GM19463 (cell line): ENCODE measurements around the gene HK2.

Experiments
- ATAC-seq: cut with Tn5 transposase; IDR thresholded peaks from one replicate; pipeline ENCODE4 v1.9.1; 2021; ENCODE audit warnings: mild to moderate bottlenecking, moderate library complexity; ENCODE audit not compliant: unreplicated experiment

Gene HK2

GRCh38 chr2:74856599-74856998 lies 22.7 kb downstream of the HK2 start:
- no peak for ATAC-seq

GRCh38 chr2:74857215-74857614 lies 23.3 kb downstream of the HK2 start:
- ATAC-seq, result no peak

GRCh38 chr2:74857725-74858124 lies 23.8 kb downstream of the HK2 start:
- ATAC-seq, result no peak

- ATAC-seq, result no peak
These were observed 24.4 kb downstream of the HK2 start for GRCh38 chr2:74858281-74858680.

GRCh38 chr2:74860079-74860478 lies 26.2 kb downstream of the HK2 start:
- ATAC-seq, result no peak

- no peak for ATAC-seq
These were observed 26.6 kb downstream of the HK2 start for GRCh38 chr2:74860521-74860920.

DNA sequence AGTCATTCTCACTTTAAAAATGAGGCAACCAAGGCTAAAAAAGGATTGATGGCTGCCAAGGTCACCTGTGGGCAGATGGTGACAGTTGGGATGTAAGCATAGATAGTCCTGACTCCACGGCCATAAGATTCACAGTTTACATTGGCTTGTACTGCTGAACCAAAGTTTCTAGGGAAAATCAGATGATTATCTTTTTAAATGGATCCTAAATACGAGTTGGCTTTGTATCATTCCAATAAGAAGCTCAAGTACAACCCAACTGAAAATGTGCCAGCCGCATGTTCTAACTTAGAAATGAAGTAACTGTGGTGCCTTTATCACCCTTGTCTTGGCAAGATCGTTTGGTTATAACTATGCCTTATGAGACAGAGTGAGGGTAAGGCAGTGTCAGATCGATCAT lies 27.6 kb downstream of the HK2 start:
- no peak for ATAC-seq

DNA sequence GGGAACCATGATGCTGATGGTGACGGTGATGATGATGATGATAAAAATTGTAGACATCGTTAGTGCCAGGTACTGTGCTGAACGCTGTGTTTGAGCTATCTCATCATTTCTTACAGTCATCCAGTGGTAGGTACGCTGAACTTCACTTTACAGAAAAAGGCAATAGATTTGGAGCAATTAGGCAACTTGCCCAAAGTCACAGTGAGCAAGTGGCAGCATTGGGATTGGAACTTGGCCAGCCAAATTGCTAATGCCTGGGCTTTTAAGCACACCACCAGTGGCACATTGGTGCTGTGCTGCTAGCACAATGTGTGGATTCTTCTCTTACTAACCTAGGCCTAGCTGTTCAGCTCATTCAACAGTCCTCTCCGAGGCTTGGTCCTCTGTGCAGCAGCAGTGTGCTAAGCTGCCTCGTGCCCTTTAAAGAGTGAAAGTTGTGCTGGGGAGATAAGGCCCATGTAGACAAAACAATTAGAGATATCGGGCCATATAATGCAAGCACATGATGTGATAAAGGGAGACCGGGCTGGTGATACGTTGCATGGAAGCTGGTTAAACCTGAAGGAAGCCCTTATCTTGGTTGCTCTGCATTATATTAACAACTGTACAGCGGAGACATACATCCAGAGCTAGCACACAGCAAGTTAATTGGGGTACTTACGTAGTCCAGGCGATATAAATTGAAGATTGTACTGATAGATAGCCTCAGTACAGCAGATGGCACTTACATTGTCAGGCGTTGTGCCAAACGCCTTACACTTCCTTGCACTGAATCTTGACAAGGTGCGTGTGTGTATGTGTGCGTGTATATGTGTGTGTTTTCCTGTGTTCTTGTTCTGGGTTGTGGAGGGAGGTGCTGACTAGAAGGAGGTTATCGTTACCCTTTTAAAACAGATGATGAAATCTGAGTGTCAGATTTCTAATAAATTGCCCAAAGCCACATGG lies 28.4 kb downstream of the HK2 start:
- no peak for ATAC-seq

GRCh38 chr2:74863802-74864248 lies 29.9 kb downstream of the HK2 start:
- ATAC-seq, result no peak

DNA sequence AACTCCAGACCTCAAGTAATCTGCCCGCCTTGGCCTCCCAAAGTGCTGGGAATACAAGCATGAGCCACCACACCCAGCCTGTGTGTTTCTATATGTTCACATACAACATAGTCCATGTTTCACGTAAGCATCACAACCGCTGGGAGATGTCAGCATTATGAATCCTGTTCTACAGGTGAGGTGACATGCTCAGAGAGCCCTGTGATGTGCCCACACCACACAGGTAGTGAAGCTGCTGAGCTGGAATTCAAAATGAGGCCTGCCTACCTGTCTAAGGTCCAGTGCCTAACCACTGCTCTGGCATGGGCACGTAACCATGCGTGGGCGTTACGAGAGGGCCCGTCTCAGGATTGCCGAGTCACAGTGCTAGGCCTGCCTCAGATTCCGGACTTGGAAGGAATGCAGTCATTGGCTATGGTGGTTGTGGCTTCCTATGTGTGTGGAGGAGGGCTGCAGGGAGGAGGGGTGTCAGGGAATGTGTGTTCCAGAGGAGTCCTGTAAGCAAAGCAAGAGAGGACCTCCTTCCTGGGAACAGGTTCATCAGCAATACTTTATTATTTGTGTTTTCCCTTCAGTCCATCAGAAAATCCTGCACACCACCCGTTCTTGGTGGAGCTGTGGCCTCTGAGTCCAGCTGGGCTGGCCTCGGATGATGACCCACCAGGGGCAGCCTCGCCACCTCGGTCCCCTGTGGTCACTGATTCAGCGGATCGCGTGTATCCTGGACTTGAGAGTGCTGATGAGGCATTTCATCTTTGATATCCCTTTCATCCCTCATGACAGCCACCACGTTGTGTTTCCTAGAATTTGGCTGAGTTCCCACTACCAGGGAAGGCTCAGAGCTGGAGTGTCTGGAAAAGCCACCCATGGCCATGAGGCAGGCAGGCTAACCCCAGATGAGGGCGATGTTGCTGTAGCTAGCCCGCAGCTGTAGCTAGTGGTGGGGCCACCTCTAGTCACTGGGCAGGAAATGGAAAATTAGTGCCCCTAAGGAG lies 31.1 kb downstream of the HK2 start:
- ATAC-seq, result no peak

DNA sequence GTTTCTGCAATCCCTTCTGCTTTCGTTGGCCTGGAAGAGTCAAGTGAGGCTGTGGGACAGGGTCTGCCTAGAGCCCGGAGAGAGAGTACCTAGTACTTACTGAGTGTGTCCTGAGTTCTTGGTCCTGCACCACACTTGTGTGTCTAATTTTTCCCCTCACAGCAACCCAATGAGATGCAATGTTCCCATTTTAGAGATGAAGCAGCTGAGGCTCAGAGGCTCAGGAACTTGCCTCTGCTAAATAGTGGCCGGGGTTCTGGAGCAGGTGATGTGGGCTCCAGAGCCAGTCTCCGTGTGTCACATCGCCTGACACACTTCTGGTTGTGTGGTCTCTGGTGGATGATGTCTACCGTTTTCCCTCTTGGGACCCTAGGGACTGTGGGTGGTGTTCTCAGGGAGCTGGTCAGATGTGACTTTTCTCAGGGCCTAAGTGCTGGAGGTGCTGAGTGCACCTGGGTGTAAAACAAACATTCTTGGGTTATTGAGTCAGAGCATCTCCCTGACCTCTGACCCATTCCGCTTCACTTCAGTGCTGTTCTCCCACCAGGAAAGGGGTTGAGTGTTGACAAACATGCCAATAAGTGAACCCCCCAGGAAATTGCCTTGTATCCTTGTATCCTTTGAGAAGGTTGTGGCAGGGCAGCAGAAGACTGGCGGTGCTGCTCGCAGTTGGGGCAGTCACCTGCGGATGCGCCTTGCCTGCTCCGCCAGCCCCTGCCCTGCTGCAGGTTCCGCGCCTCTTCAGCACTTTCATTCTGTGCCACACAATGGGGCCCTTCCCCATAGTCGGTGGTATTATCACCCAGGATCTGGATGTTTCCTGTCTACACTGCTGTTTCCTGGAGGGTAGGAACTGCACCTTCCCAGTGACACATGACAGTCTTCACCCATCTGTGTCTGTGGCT lies 32.1 kb downstream of the HK2 start:
- no peak for ATAC-seq

- ATAC-seq, result no peak
These were observed 34.1 kb downstream of the HK2 start for GRCh38 chr2:74867841-74868658.

- no peak for ATAC-seq
These were observed 35.6 kb downstream of the HK2 start for GRCh38 chr2:74869517-74869916.

GRCh38 chr2:74870951-74871350 lies 37.0 kb downstream of the HK2 start:
- ATAC-seq, result no peak

- ATAC-seq, result no peak
These were observed 37.5 kb downstream of the HK2 start for GRCh38 chr2:74871414-74871813.

DNA sequence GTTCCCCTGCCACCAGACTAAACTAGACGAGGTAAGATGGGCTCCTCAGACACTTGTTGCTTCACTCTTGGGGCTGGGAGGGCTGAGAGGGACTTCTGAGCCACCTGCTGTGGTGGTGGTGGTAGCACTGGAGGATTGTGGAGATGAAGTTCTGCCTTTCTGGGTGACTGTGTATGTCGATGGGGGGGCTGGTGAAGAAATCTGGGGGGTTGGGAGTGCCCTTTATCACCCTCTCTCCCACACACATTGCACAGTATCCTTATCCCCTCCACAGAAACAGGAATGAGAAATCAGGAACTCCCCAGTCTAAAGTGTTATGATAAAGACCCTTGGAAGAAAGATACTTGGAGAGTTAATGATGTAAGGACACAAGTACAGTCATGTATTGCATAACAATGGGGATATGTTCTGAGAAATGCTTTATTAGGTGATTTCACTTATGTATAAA lies 38.5 kb downstream of the HK2 start:
- no peak for ATAC-seq

GRCh38 chr2:74873012-74873665 lies 39.2 kb downstream of the HK2 start:
- no peak for ATAC-seq

GRCh38 chr2:74873678-74874640 lies 40.0 kb downstream of the HK2 start:
- ATAC-seq, result no peak
